ENCODE data around the gene AR. TPM values are rescaled to one million over a fixed set of nuclear protein-coding genes. Genes with fewer than 3 reads are reported as not detected.

AR gene
- total and polyA plus RNA-seq, 2 donors (not counting 1 experiment from before 2014, with no cell fraction given) = not detected

- ChIA-PET CTCF (no interaction called here), POLR2A (no interaction called here)
- Histone ChIP-seq H2AFZ (ENCODE audit: insufficient read depth, low read depth, low read length, poor library complexity, severe bottlenecking) (no peak overlapping the region), H4K20me1 (ENCODE audit: control insufficient read depth, insufficient read depth, low read length, poor library complexity, severe bottlenecking) (no peaks in the 10 kb centered on the region), H3K4me1 (ENCODE audit: control insufficient read depth in 2 of 2, insufficient read depth in 2 of 2, low read length in 2 of 2) (no peaks in the 10 kb centered on the region), H3K27me3 (replicated peaks in 1 of 4; ENCODE audit: control extremely low read depth in 1 of 4, control insufficient read depth in 3 of 4, insufficient read depth in 4 of 4, low read length in 3 of 4) (no peaks in the 10 kb centered on the region), H3K4me2 (replicated peaks; ENCODE audit: low read depth, low read length, poor library complexity, severe bottlenecking) (no peak overlapping the region), H3K9me3 (ENCODE audit: control extremely low read depth in 1 of 3, control insufficient read depth in 2 of 3, insufficient read depth in 1 of 3, low read length in 2 of 3) (no peaks in the 10 kb centered on the region), H3K79me2 (ENCODE audit: control insufficient read depth, insufficient read depth, low read length) (no peaks in the 10 kb centered on the region), H3K9ac (ENCODE audit: low read length) (no peak overlapping the region), H3K36me3 (replicated peaks in 1 of 2; ENCODE audit: control extremely low read depth in 1 of 2, control insufficient read depth in 1 of 2, extremely low read depth in 1 of 2, insufficient read depth in 2 of 2, low read length in 1 of 2) (no peaks in the 10 kb centered on the region), H3K27ac (ENCODE audit: low read length in 2 of 2) (no peak overlapping the region), H3K4me3 (ENCODE audit: control extremely low read depth in 1 of 5, extremely low read depth in 1 of 5, insufficient read depth in 1 of 5, low read depth in 2 of 5, low read length in 4 of 5) (no peak overlapping the region)
- DNase-seq (no peak), ATAC-seq (ENCODE audit: low read depth) (no peak)
- TF ChIP-seq EZH2 (IDR thresholded peaks at IDR 0.05; ENCODE audit: borderline replicate concordance, insufficient read depth, low read depth, low read length, poor library complexity, severe bottlenecking) (no peak), CTCF (IDR thresholded peaks at IDR 0.05) (no peak)
- Mint-ChIP-seq H3K4me3 (no peak overlapping the region), H3K4me1 (no peaks in the 10 kb centered on the region), H3K9me3 (ENCODE audit: insufficient read depth) (no peaks in the 10 kb centered on the region), H3K27me3 (no peaks in the 10 kb centered on the region), H3K27ac (no peak overlapping the region)
- WGBS (ENCODE audit: insufficient coverage) = no CpG with 5 or more reads among the region's 4 CpGs
- intact Hi-C loops (cut with micrococcal nuclease) = no loop called here
Observed at GRCh38 chrX:67717571-67717970, 173.8 kb downstream of the AR start.

GRCh38 chrX:67718926-67719325, 175.1 kb downstream of the AR start:
- no peaks in the 10 kb centered on the region for H4K20me1 ChIP-seq (ENCODE audit: control insufficient read depth, insufficient read depth, low read length, poor library complexity, severe bottlenecking)
- no peak overlapping the region for H3K4me3 ChIP-seq (ENCODE audit: control extremely low read depth in 1 of 5, extremely low read depth in 1 of 5, insufficient read depth in 1 of 5, low read depth in 2 of 5, low read length in 4 of 5)
- H3K36me3 ChIP-seq (replicated peaks in 1 of 2; ENCODE audit: control extremely low read depth in 1 of 2, control insufficient read depth in 1 of 2, extremely low read depth in 1 of 2, insufficient read depth in 2 of 2, low read length in 1 of 2) = no peaks in the 10 kb centered on the region
- no peak overlapping the region for H2AFZ ChIP-seq (ENCODE audit: insufficient read depth, low read depth, low read length, poor library complexity, severe bottlenecking)
- POLR2A ChIA-PET = no interaction called here
- intact Hi-C loops (cut with micrococcal nuclease) = no loop called here
- no peaks in the 10 kb centered on the region for H3K4me1 ChIP-seq (ENCODE audit: control insufficient read depth in 2 of 2, insufficient read depth in 2 of 2, low read length in 2 of 2)
- ATAC-seq (ENCODE audit: low read depth) (no peak), DNase-seq (no peak)
- Mint-ChIP-seq H3K4me3 (no peak overlapping the region), H3K9me3 (ENCODE audit: insufficient read depth) (no peaks in the 10 kb centered on the region), H3K27ac (no peak overlapping the region), H3K27me3 (no peaks in the 10 kb centered on the region), H3K4me1 (no peaks in the 10 kb centered on the region)
- no peak overlapping the region for H3K9ac ChIP-seq (ENCODE audit: low read length)
- H3K9me3 ChIP-seq (ENCODE audit: control extremely low read depth in 1 of 3, control insufficient read depth in 2 of 3, insufficient read depth in 1 of 3, low read length in 2 of 3) = no peaks in the 10 kb centered on the region
- 60% methylated on average over 2 of the region's 4 CpGs for WGBS (ENCODE audit: insufficient coverage)
- CTCF ChIA-PET = no interaction called here
- TF ChIP-seq EZH2 (IDR thresholded peaks at IDR 0.05; ENCODE audit: borderline replicate concordance, insufficient read depth, low read depth, low read length, poor library complexity, severe bottlenecking) (no peak), CTCF (IDR thresholded peaks at IDR 0.05) (no peak)
- no peaks in the 10 kb centered on the region for H3K79me2 ChIP-seq (ENCODE audit: control insufficient read depth, insufficient read depth, low read length)
- H3K27me3 ChIP-seq (replicated peaks in 1 of 4; ENCODE audit: control extremely low read depth in 1 of 4, control insufficient read depth in 3 of 4, insufficient read depth in 4 of 4, low read length in 3 of 4) = no peaks in the 10 kb centered on the region
- no peak overlapping the region for H3K4me2 ChIP-seq (replicated peaks; ENCODE audit: low read depth, low read length, poor library complexity, severe bottlenecking)
- H3K27ac ChIP-seq (ENCODE audit: low read length in 2 of 2) = no peak overlapping the region

Measured in B cell (primary cell).